OCI-LY1 (cell line): ENCODE measurements around the gene LMBR1.

Experiments used
- CTCF ChIP-seq: fragments of 200-600 bp; sonication (generic), shearing (Covaris generic); IDR thresholded peaks from 2 replicates; pipeline ENCODE4 v1.5.1; 2017; ENCODE audit warnings: mild to moderate bottlenecking, antibody characterized with exemption, low read length, moderate library complexity, mixed read lengths
- EZH2 ChIP-seq: fragments of 200-600 bp; sonication (generic), shearing (Covaris generic); IDR thresholded peaks from 2 replicates; pipeline ENCODE4 v1.8.0; 2017; ENCODE audit warnings: borderline replicate concordance, mixed run types, mild to moderate bottlenecking, antibody characterized with exemption, low read length, moderate library complexity, mixed read lengths

GRCh38 chr7:156854654-156855053 lies 38.3 kb downstream of the LMBR1 start:
- no peak for TF ChIP-seq CTCF
- TF ChIP-seq EZH2: no peak
